Kidney glomerular epithelial cell (primary cell): ENCODE measurements around the gene CYP27B1.
"Not testable (repeated sequence)": the region's sequence is repeated elsewhere in the genome, so short reads cannot be mapped to it uniquely, and the experiment has no call there.

ENCODE experiments used
- DNase-seq: peaks from one replicate; lab custom pipeline; 2025; lab: John Stamatoyannopoulos, UW

Gene CYP27B1

GRCh38 chr12:57734591-57734990, 32.3 kb downstream of the CYP27B1 start:
- DNase-seq, result no peak

- DNase-seq, result no peak
Observed at GRCh38 chr12:57733928-57734327, 33.0 kb downstream of the CYP27B1 start.

- DNase-seq, result no peak
Observed at GRCh38 chr12:57732726-57733593, 33.9 kb downstream of the CYP27B1 start.

GRCh38 chr12:57732270-57732669, 34.6 kb downstream of the CYP27B1 start:
- no peak for DNase-seq

GRCh38 chr12:57731411-57732080, 35.3 kb downstream of the CYP27B1 start:
- no peak for DNase-seq

GRCh38 chr12:57730336-57731067, 36.4 kb downstream of the CYP27B1 start:
- no peak for DNase-seq

- DNase-seq, result no peak
Observed at GRCh38 chr12:57729321-57729844, 37.5 kb downstream of the CYP27B1 start.

GRCh38 chr12:57727758-57728395, 39.0 kb downstream of the CYP27B1 start:
- no peak for DNase-seq

- no peak for DNase-seq
Observed at GRCh38 chr12:57726884-57727757, 39.8 kb downstream of the CYP27B1 start.

GRCh38 chr12:57726151-57726883, 40.6 kb downstream of the CYP27B1 start:
- DNase-seq, result peak; percentile 37

GRCh38 chr12:57725851-57726150, 41.1 kb downstream of the CYP27B1 start:
- no peak for DNase-seq

- DNase-seq, result no peak
Observed at GRCh38 chr12:57724936-57725740, 41.7 kb downstream of the CYP27B1 start.

- no peak for DNase-seq
Observed at GRCh38 chr12:57724003-57724935, 42.6 kb downstream of the CYP27B1 start.

GRCh38 chr12:57723630-57723962, 43.3 kb downstream of the CYP27B1 start:
- no peak for DNase-seq

- DNase-seq, result no peak
Observed at GRCh38 chr12:57722716-57723629, 43.9 kb downstream of the CYP27B1 start.

- not testable (repeated sequence) for DNase-seq
Observed at GRCh38 chr12:57721846-57722608, 44.9 kb downstream of the CYP27B1 start.
